H1 (cell line): ENCODE data around the gene MYH11. TPM values are rescaled to one million over a fixed set of nuclear protein-coding genes. Genes with fewer than 3 reads are reported as not detected.

Source experiments
- CTCF ChIA-PET: fragments of 300-600 bp; sonication (Branson Sonifier 250); formaldehyde crosslinking; loops from one replicate; lab custom pipeline; 2021; ENCODE audit not compliant: partially characterized antibody; lab: Charles Lee
- POLR2A ChIA-PET: fragments of 300-600 bp; sonication (Branson Sonifier 250); formaldehyde crosslinking; loops from one replicate; lab custom pipeline; 2021; ENCODE audit warnings: inconsistent platforms; ENCODE audit not compliant: partially characterized antibody; lab: Charles Lee
- DNase-seq, 2 experiments: peaks; one replicate each; pipeline versions ENCODE4 v3.0.0 to v3.0.0-alpha.2; 2010 to 2022; ENCODE audit warnings: low spot score in 2 of 2, low read depth in 1 of 2, mixed read lengths in 1 of 2
- FAIRE-seq: peaks from 2 replicates; lab custom pipeline; 2011; peaks lifted over from hg19 to GRCh38; lab: Jason Lieb, UNC
- H2AFZ ChIP-seq: 2 replicates; pipeline ENCODE4 v1.8.1; 2012; ENCODE audit warnings: low read length, inconsistent platforms
- H2AK5ac ChIP-seq: 2 replicates; pipeline ENCODE4 v1.6.1; 2013; ENCODE audit warnings: low read depth, low read length
- H2BK120ac ChIP-seq: replicated peaks from 2 replicates; pipeline ENCODE3; 2013; ENCODE audit warnings: low read depth, low read length, inconsistent platforms
- H2BK12ac ChIP-seq: 2 replicates; pipeline ENCODE4 v1.6.1; 2013; ENCODE audit warnings: low read depth, low read length
- H2BK15ac ChIP-seq: 2 replicates; pipeline ENCODE4 v1.6.1; 2013; ENCODE audit warnings: low read length
- H2BK20ac ChIP-seq: 2 replicates; pipeline ENCODE4 v1.6.1; 2013; ENCODE audit warnings: low read length
- H2BK5ac ChIP-seq: 2 replicates; pipeline ENCODE4 v1.6.1; 2013; ENCODE audit warnings: low read depth, low read length
- H3K14ac ChIP-seq: 2 replicates; pipeline ENCODE4 v1.6.1; 2013; ENCODE audit warnings: inconsistent platforms; ENCODE audit not compliant: insufficient read length
- H3K18ac ChIP-seq: 2 replicates; pipeline ENCODE4 v1.6.1; 2013; ENCODE audit warnings: low read length; ENCODE audit errors: extremely low read depth
- H3K23ac ChIP-seq: 2 replicates; pipeline ENCODE4 v1.6.1; 2013; ENCODE audit warnings: inconsistent platforms; ENCODE audit not compliant: insufficient read length
- H3K23me2 ChIP-seq: 2 replicates; pipeline ENCODE4 v1.6.1; 2013; ENCODE audit warnings: low read depth, low read length
- H3K27ac ChIP-seq: 2 replicates; pipeline ENCODE4 v1.6.1; 2011; ENCODE audit warnings: low read depth, low read length, inconsistent platforms
- H3K27me3 ChIP-seq, 4 experiments: replicated peaks in 1 of 4; 1 replicate in 1 of 4; 2 replicates in 3 of 4; pipeline versions ENCODE4 v1.6.1 to v1.8.1; 2011 to 2013; ENCODE audit warnings: low read length in 3 of 4, mild to moderate bottlenecking in 3 of 4, inconsistent platforms in 2 of 4, mixed read lengths in 2 of 4, moderate library complexity in 1 of 4; ENCODE audit not compliant: control insufficient read depth in 3 of 4, insufficient read depth in 3 of 4; ENCODE audit errors: extremely low read depth in 1 of 4
- H3K36me3 ChIP-seq, 4 experiments: 2 replicates each; pipeline versions ENCODE4 v1.6.1 to v1.8.1; 2011 to 2013; ENCODE audit warnings: mild to moderate bottlenecking in 4 of 4, low read length in 3 of 4, moderate library complexity in 2 of 4, control low read depth in 1 of 4, inconsistent platforms in 1 of 4; ENCODE audit not compliant: insufficient read depth in 4 of 4, control insufficient read depth in 2 of 4
- H3K4ac ChIP-seq: replicated peaks from 2 replicates; pipeline ENCODE3; 2013; ENCODE audit warnings: low read length, low read depth, mixed read lengths, inconsistent platforms; ENCODE audit not compliant: insufficient read length
- H3K4me1 ChIP-seq, 4 experiments: replicated peaks in 1 of 4; 1 replicate in 1 of 4; 2 replicates in 3 of 4; pipeline versions ENCODE4 v1.6.1 to v1.8.1; 2011 to 2013; ENCODE audit warnings: low read length in 3 of 4, inconsistent platforms in 2 of 4, mixed read lengths in 1 of 4; ENCODE audit not compliant: insufficient read depth in 4 of 4, control insufficient read depth in 3 of 4
- H3K4me2 ChIP-seq, 2 experiments: 2 replicates each; pipeline versions ENCODE4 v1.6.1 to v1.8.1; 2011 to 2013; ENCODE audit warnings: low read depth in 2 of 2, low read length in 2 of 2, control low read depth in 1 of 2, inconsistent platforms in 1 of 2, mild to moderate bottlenecking in 1 of 2; ENCODE audit not compliant: insufficient read depth in 1 of 2
- H3K4me3 ChIP-seq, 4 experiments: fragments of 200-600, 300-600 bp in 1 of 4; sonication (generic), shearing (Covaris generic), sonication (Bioruptor Twin) in 1 of 4; 2 replicates each; pipeline versions ENCODE4 v1.5.1 to v1.8.1; 2011 to 2016; ENCODE audit warnings: low read length in 4 of 4, low read depth in 3 of 4, control low read depth in 2 of 4, inconsistent platforms in 2 of 4, mild to moderate bottlenecking in 2 of 4, mixed read lengths in 1 of 4, moderate library complexity in 1 of 4; ENCODE audit not compliant: insufficient read depth in 2 of 4; ENCODE audit errors: extremely low read depth in 1 of 4
- H3K56ac ChIP-seq: replicated peaks from 2 replicates; pipeline ENCODE3; 2013; ENCODE audit warnings: low read depth, mild to moderate bottlenecking, mixed read lengths, low read length, inconsistent platforms; ENCODE audit not compliant: insufficient read length
- H3K79me1 ChIP-seq: 2 replicates; pipeline ENCODE4 v1.6.1; 2013; ENCODE audit warnings: low read depth, low read length, control low read depth
- H3K79me2 ChIP-seq, 2 experiments: 2 replicates each; pipeline versions ENCODE4 v1.6.1 to v1.8.1; 2012 to 2013; ENCODE audit warnings: low read length in 2 of 2, mild to moderate bottlenecking in 2 of 2, inconsistent platforms in 1 of 2; ENCODE audit not compliant: insufficient read depth in 2 of 2, control insufficient read depth in 1 of 2
- H3K9ac ChIP-seq, 4 experiments: replicated peaks in 1 of 4; 1 replicate in 1 of 4; 2 replicates in 3 of 4; pipeline versions ENCODE4 v1.6.1 to v1.8.1; 2011 to 2013; ENCODE audit warnings: low read depth in 3 of 4, low read length in 3 of 4, control low read depth in 2 of 4, mild to moderate bottlenecking in 2 of 4, moderate library complexity in 2 of 4, inconsistent platforms in 1 of 4; ENCODE audit errors: extremely low read depth in 1 of 4
- H3K9me3 ChIP-seq, 2 experiments: 2 replicates each; pipeline versions ENCODE4 v1.6.1 to v1.8.1; 2012 to 2013; ENCODE audit warnings: mild to moderate bottlenecking in 2 of 2, moderate library complexity in 2 of 2, control low read depth in 1 of 2, inconsistent platforms in 1 of 2, low read depth in 1 of 2, low read length in 1 of 2, mixed read lengths in 1 of 2; ENCODE audit not compliant: insufficient read depth in 2 of 2
- H4K20me1 ChIP-seq, 2 experiments: replicated peaks in 1 of 2; 2 replicates each; pipeline versions ENCODE3 to v1.8.1; 2011 to 2013; ENCODE audit warnings: inconsistent platforms in 2 of 2, low read length in 2 of 2, mild to moderate bottlenecking in 1 of 2; ENCODE audit not compliant: insufficient read depth in 2 of 2, control insufficient read depth in 1 of 2
- H4K5ac ChIP-seq: 2 replicates; pipeline ENCODE4 v1.6.1; 2013; ENCODE audit warnings: low read length, low read depth, mixed read lengths, inconsistent platforms; ENCODE audit not compliant: insufficient read length
- H4K8ac ChIP-seq: 2 replicates; pipeline ENCODE4 v1.8.0; 2013; ENCODE audit warnings: mild to moderate bottlenecking, moderate library complexity, low read length, inconsistent platforms; ENCODE audit not compliant: insufficient read depth; ENCODE audit errors: extremely low read depth
- H4K91ac ChIP-seq: replicated peaks from 2 replicates; pipeline ENCODE3; 2013; ENCODE audit warnings: low read length, mixed read lengths, inconsistent platforms; ENCODE audit not compliant: insufficient read length
- HDAC6 ChIP-seq: IDR thresholded peaks from one replicate; pipeline ENCODE4 v1.7.1; 2012; ENCODE audit warnings: low read depth, mild to moderate bottlenecking, inconsistent platforms, low read length, moderate library complexity
- SP1 ChIP-seq: IDR thresholded peaks from 2 replicates; pipeline ENCODE4 v1.6.1; 2011; ENCODE audit warnings: low read depth, low read length
- polyA plus RNA-seq, 7 experiments: library from polyadenylated mRNA; depleted of rRNA in 3 of 7; stranded (reverse) in 5 of 7; unstranded in 2 of 7; fragments of >200 nt in 5 of 7; fragments of 200-250 nt in 2 of 7; gene quantifications; 1 replicate in 5 of 7; 2 replicates in 1 of 7; 4 replicates in 1 of 7; pipeline versions ENCODE4 v1.2.1 to v1.2.3, GENCODE V29; 2011 to 2013; ENCODE audit warnings: missing spikeins in 2 of 7, mixed read lengths in 2 of 7
- total RNA-seq: library from RNA; stranded (reverse); fragmentation: NEBNext Ultra II Directional; extraction: Animal tissue kit (Norgen Biotek cat#: 25700); gene quantifications from 2 replicates; pipeline ENCODE4 v1.2.1, GENCODE V29; 2021

The MYH11 gene
- total and polyA plus RNA-seq, 2 of the 8 experiments (the other 6 are each of a cell fraction or from before 2014, with no cell fraction given) = 0.11 to 0.78 TPM

DNA sequence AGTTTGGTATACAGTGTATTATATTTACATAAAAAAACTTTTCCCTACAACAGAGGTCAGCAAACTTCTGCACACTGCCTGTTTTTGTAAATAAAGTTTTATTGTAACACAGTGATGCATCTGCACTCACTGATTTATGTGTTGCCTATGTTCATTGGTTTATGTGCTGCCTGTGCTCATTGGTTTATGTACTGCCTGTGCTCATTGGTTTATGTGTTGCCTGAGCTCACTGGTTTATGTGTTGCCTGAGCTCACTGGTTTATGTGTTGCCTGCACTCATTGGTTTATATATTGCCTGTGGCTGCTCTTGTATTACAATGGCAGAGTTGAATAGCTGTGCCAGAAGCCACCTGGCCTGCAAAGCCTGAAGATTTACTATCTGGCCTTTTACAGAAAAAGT, 81.6 kb downstream of the MYH11 start:
- H3K9me3 ChIP-seq = no peaks in the 10 kb centered on the region
- ChIA-PET POLR2A (interaction anchor here (0.6 to 0.9 kb wide), 2 partner anchors 100 to 1138 kb away, joined by 3 read pairs; no protein-coding TSS in a partner anchor), CTCF (interaction anchor here (1.0 to 1.6 kb wide), 7 partner anchors 9 to 61 kb away, joined by 3 to 7 read pairs (median 4); no protein-coding TSS in a partner anchor)
- peaks cover 0 to 6% (median 0%) of the 10 kb centered on the region in 4 experiments; a peak in 2 of 7 replicates for H3K27me3 ChIP-seq
- no peak overlapping the region for H2BK15ac ChIP-seq
- H3K56ac ChIP-seq = no peak overlapping the region
- FAIRE-seq (no peak), DNase-seq (no peak)
- no peak overlapping the region for H3K9ac ChIP-seq
- no peak overlapping the region for H2BK20ac ChIP-seq
- no peaks in the 10 kb centered on the region for H3K79me2 ChIP-seq
- H3K18ac ChIP-seq = no peak overlapping the region
- no peaks in the 10 kb centered on the region for H3K36me3 ChIP-seq
- no peak overlapping the region for H2BK120ac ChIP-seq
- H3K79me1 ChIP-seq = no peaks in the 10 kb centered on the region
- no peak overlapping the region for H3K23ac ChIP-seq
- no peak overlapping the region for H2BK5ac ChIP-seq
- TF ChIP-seq HDAC6 (no peak), SP1 (peak; percentile 83)
- H3K4ac ChIP-seq = no peak overlapping the region
- H2AK5ac ChIP-seq = no peak overlapping the region
- H3K14ac ChIP-seq = no peak overlapping the region
- H3K4me3 ChIP-seq = no peak overlapping the region
- H3K23me2 ChIP-seq = no peaks in the 10 kb centered on the region
- no peaks in the 10 kb centered on the region for H4K20me1 ChIP-seq
- H2AFZ ChIP-seq = peak overlapping the region; percentile 23; the same call in 1 of the 2 replicates
- no peak overlapping the region for H4K5ac ChIP-seq
- no peak overlapping the region for H3K27ac ChIP-seq
- no peaks in the 10 kb centered on the region for H3K4me1 ChIP-seq
- H4K8ac ChIP-seq = no peak overlapping the region
- no peak overlapping the region for H3K4me2 ChIP-seq
- no peak overlapping the region for H2BK12ac ChIP-seq
- H4K91ac ChIP-seq = no peak overlapping the region
